ENCODE measurements around the gene DYSF.
"Not testable (repeated sequence)": the region's sequence is repeated elsewhere in the genome, so short reads cannot be mapped to it uniquely, and the experiment has no call there.

DYSF gene

GRCh38 chr2:71658256-71658655, 204.9 kb downstream of the DYSF start:
- not testable (repeated sequence) for DNase-seq (ENCODE audit: low read depth)

- DNase-seq (ENCODE audit: low read depth), result no peak
Measured at GRCh38 chr2:71658771-71659170, 205.4 kb downstream of the DYSF start.

GRCh38 chr2:71659868-71660518, 206.6 kb downstream of the DYSF start:
- DNase-seq (ENCODE audit: low read depth), result no peak

GRCh38 chr2:71661782-71662181, 208.4 kb downstream of the DYSF start:
- no peak for DNase-seq (ENCODE audit: low read depth)

GRCh38 chr2:71662665-71663394, 209.5 kb downstream of the DYSF start:
- DNase-seq (ENCODE audit: low read depth), result no peak

- DNase-seq (ENCODE audit: low read depth), result no peak
Measured at GRCh38 chr2:71664161-71664560, 210.8 kb downstream of the DYSF start.

- no peak for DNase-seq (ENCODE audit: low read depth)
Measured at GRCh38 chr2:71665168-71666093, 212.1 kb downstream of the DYSF start.

GRCh38 chr2:71666094-71666474, 212.7 kb downstream of the DYSF start:
- no peak for DNase-seq (ENCODE audit: low read depth)

- no peak for DNase-seq (ENCODE audit: low read depth)
Measured at GRCh38 chr2:71667256-71668182, 214.2 kb downstream of the DYSF start.

- no peak for DNase-seq (ENCODE audit: low read depth)
Measured at GRCh38 chr2:71668326-71669057, 215.1 kb downstream of the DYSF start.

- no peak for DNase-seq (ENCODE audit: low read depth)
Measured at GRCh38 chr2:71669058-71669456, 215.7 kb downstream of the DYSF start.

GRCh38 chr2:71669628-71670429, 216.5 kb downstream of the DYSF start:
- no peak for DNase-seq (ENCODE audit: low read depth)

GRCh38 chr2:71670430-71670795, 217.1 kb downstream of the DYSF start:
- DNase-seq (ENCODE audit: low read depth), result no peak

- no peak for DNase-seq (ENCODE audit: low read depth)
Measured at GRCh38 chr2:71671203-71671854, 218.0 kb downstream of the DYSF start.

- no peak for DNase-seq (ENCODE audit: low read depth)
Measured at GRCh38 chr2:71671895-71672825, 218.8 kb downstream of the DYSF start.

GRCh38 chr2:71672826-71673795, 219.8 kb downstream of the DYSF start:
- DNase-seq (ENCODE audit: low read depth), result no peak

GRCh38 chr2:71674158-71674851, 220.9 kb downstream of the DYSF start:
- DNase-seq (ENCODE audit: low read depth), result no peak
